Transverse colon (tissue), 4 donors: ENCODE data around the gene DTWD1. TPM values are rescaled to one million over a fixed set of nuclear protein-coding genes. Genes with fewer than 3 reads are reported as not detected.

Experiments
- DNase-seq: peaks from one replicate; pipeline ENCODE4 v3.0.0-alpha.2; 2019
- H3K27ac ChIP-seq, 4 donors: fragments of 200-600 bp; sonication (generic); 2 replicates each; pipeline ENCODE4 v1.5.1; 2016 to 2018; ENCODE audit warnings: inconsistent platforms in 4 of 4
- H3K27me3 ChIP-seq: fragments of 200-600 bp; sonication (generic); 2 replicates; pipeline ENCODE4 v1.5.1; 2017; ENCODE audit warnings: inconsistent platforms
- H3K36me3 ChIP-seq, 4 donors: fragments of 200-600 bp; sonication (generic); 2 replicates each; pipeline ENCODE4 v1.5.1; 2017 to 2019; ENCODE audit warnings: inconsistent platforms in 4 of 4
- H3K4me1 ChIP-seq, 4 donors: fragments of 200-600 bp; sonication (generic); 2 replicates each; pipeline ENCODE4 v1.5.1; 2017 to 2020; ENCODE audit warnings: inconsistent platforms in 4 of 4
- H3K4me3 ChIP-seq, 4 donors: fragments of 200-600 bp; sonication (generic); 1 replicate in 1 of 4; 2 replicates in 3 of 4; pipeline versions ENCODE4 v1.5.1 to v1.6.1; 2017 to 2019; ENCODE audit warnings: inconsistent platforms in 4 of 4
- H3K9me3 ChIP-seq, 2 donors: fragments of 200-600 bp; sonication (generic); 2 replicates each; pipeline ENCODE4 v1.5.1; 2017 to 2019; ENCODE audit warnings: inconsistent platforms in 2 of 2
- EP300 ChIP-seq: sonication (generic); formaldehyde crosslinking; IDR thresholded peaks from one replicate; pipeline ENCODE4 v1.6.1; 2017; ENCODE audit warnings: antibody characterized with exemption, low read depth
- POLR2A ChIP-seq: fragments of 450-650 bp; IDR thresholded peaks from one replicate; pipeline ENCODE4 v1.6.1; 2016; ENCODE audit warnings: antibody characterized with exemption, mild to moderate bottlenecking, moderate library complexity
- POLR2AphosphoS5 ChIP-seq, 3 donors: sonication (generic); formaldehyde crosslinking; IDR thresholded peaks; one replicate each; pipeline ENCODE4 v1.6.1; 2016; ENCODE audit warnings: antibody characterized with exemption in 3 of 3
- WGBS, 2 donors: methylation state at CpG; one replicate each; pipeline ENCODE4 v1.1.5; 2018; ENCODE audit warnings: low coverage in 1 of 2; 5-methylcytosine and 5-hydroxymethylcytosine counted together
- in situ Hi-C, 4 donors: fragments of 200-750 bp; cut with MboI; loops; one replicate each; pipeline versions ENCODE4 v1.15.0 to v1.15.1; 2017; ENCODE audit warnings: low sequenced_read_pairs in 3 of 4, low pct_ligation_motif_present in 1 of 4, low pct_unique_long_range_greater_than_20kb in 1 of 4
- intact Hi-C: fragments of 100-400 bp; cut with DNase I; formaldehyde crosslinking; loops from one replicate; pipeline ENCODE4 v1.15.1; 2023; ENCODE audit warnings: low total_unique reads
- total RNA-seq, 4 donors: library from RNA; depleted of rRNA; stranded (reverse); fragments of >200 nt; gene quantifications; one replicate each; pipeline ENCODE4 v1.1.0, GENCODE V29; 2016
- TF ChIP-seq, protein P1 (sequence below), 5 experiments: fragments of 200-600 bp in 3 of 5; fragments of 450-650 bp in 2 of 5; sonication (generic) in 3 of 5; IDR thresholded peaks; 1 replicate in 2 of 5; 2 replicates in 3 of 5; pipeline ENCODE4 v1.5.1; 2016 to 2017; ENCODE audit warnings: antibody characterized with exemption in 5 of 5, inconsistent platforms in 3 of 5, mild to moderate bottlenecking in 2 of 5, moderate library complexity in 1 of 5

The DTWD1 gene
- total RNA-seq, 4 donors from 2014 or later = 3.0 to 22.1 (median 17.1) TPM

- WGBS, 2 donors = 0 to 3% methylated on average over 6 of the region's 6 CpGs
- intact Hi-C loops = no loop called here
- no peaks in the 10 kb centered on the region for H3K27me3 ChIP-seq
- DNase-seq = peak; percentile 21
- H3K36me3 ChIP-seq = peaks cover 0 to 5% (median under 1%) of the 10 kb centered on the region in 4 donors
- in situ Hi-C loops = no loop called here
- H3K4me3 ChIP-seq = peak overlapping the region; percentile 14 to 90 (median 80)
- H3K4me1 ChIP-seq = peaks cover 0 to 30% (median 15%) of the 10 kb centered on the region in 4 donors
- TF ChIP-seq POLR2A = no peak
- TF ChIP-seq, protein P1, sequence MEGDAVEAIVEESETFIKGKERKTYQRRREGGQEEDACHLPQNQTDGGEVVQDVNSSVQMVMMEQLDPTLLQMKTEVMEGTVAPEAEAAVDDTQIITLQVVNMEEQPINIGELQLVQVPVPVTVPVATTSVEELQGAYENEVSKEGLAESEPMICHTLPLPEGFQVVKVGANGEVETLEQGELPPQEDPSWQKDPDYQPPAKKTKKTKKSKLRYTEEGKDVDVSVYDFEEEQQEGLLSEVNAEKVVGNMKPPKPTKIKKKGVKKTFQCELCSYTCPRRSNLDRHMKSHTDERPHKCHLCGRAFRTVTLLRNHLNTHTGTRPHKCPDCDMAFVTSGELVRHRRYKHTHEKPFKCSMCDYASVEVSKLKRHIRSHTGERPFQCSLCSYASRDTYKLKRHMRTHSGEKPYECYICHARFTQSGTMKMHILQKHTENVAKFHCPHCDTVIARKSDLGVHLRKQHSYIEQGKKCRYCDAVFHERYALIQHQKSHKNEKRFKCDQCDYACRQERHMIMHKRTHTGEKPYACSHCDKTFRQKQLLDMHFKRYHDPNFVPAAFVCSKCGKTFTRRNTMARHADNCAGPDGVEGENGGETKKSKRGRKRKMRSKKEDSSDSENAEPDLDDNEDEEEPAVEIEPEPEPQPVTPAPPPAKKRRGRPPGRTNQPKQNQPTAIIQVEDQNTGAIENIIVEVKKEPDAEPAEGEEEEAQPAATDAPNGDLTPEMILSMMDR (IDR thresholded peaks at IDR 0.05) = peak; percentile 24 to 49 (median 34)
- H3K27ac ChIP-seq = peak overlapping the region; percentile 93 to 96 (median 95)
- H3K9me3 ChIP-seq = peaks cover under 1 to 4% of the 10 kb centered on the region in 2 donors
Observed at GRCh38 chr15:49620199-49620598, 649 bp upstream of the DTWD1 start.

DNA sequence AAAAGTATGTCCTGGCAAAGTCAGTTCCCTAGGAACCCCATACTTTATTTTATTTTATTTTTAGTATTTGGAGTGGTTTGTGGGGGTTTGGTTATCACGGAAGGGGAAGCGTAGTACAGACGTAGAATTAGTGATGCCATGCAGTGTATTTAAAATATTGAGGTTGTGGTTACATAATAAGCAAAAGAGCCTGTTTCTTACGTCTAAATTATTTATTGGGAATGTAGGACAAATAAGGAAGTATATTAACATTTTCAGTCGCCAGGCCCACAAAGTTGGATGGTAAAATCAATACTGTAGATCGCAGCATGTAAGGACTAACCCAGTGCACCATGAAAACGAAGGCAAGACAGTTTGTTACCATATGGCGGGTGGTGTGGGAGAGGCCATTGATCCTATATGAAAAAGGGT lies 558 bp downstream of the DTWD1 start:
- WGBS, 2 donors = 9 to 13% methylated on average over 8 of the region's 8 CpGs
- Histone ChIP-seq H3K27me3 (no peaks in the 10 kb centered on the region), H3K36me3 (peaks cover 0 to 17% (median 6%) of the 10 kb centered on the region in 4 donors), H3K4me1 (peaks cover 0 to 30% (median 15%) of the 10 kb centered on the region in 4 donors), H3K9me3 (peaks cover 4 to 8% of the 10 kb centered on the region in 2 donors), H3K27ac (peak overlapping the region; percentile 93 to 96 (median 95)), H3K4me3 (peak overlapping the region; percentile 78 to 90 (median 84))
- in situ Hi-C loops = no loop called here
- no peak for DNase-seq
- TF ChIP-seq, protein P1 (IDR thresholded peaks at IDR 0.05) = no peak
- TF ChIP-seq EP300 (no peak), POLR2A (no peak), POLR2AphosphoS5 (IDR thresholded peaks at IDR 0.05) (no peak)
- intact Hi-C loops = no loop called here

DNA sequence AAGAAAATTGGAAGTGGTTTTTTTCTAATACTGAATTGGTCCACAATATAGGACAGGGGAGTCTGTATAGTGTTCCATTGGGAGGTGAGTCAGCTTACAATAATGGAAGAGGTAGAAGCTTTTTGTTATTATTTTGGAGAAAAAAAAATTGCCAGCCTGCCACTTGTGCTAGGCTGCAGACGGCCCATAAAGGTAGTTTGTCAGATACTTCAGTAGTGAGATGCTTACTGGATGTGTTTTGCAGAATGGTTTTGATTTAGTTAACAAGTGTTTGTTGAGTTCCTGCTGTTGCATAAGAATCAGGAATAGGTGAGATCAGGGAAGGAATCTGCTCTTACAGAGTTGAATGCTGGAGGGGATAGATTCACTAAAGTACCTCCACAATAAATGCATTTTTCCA lies 1.0 kb downstream of the DTWD1 start:
- no peaks in the 10 kb centered on the region for H3K27me3 ChIP-seq
- in situ Hi-C loops (no loop called here), intact Hi-C loops (no loop called here)
- peak overlapping the region; percentile 78 to 90 (median 84) for H3K4me3 ChIP-seq
- H3K9me3 ChIP-seq = peaks cover 4 to 8% of the 10 kb centered on the region in 2 donors
- WGBS, 2 donors = 30 to 57% methylated on average over 1 of the region's 1 CpG
- no peak for TF ChIP-seq POLR2AphosphoS5 (IDR thresholded peaks at IDR 0.05)
- H3K36me3 ChIP-seq = peaks cover 0 to 21% (median 6%) of the 10 kb centered on the region in 4 donors
- no peak for DNase-seq
- peaks cover 0 to 30% (median 15%) of the 10 kb centered on the region in 4 donors for H3K4me1 ChIP-seq
- H3K27ac ChIP-seq = peak overlapping the region; percentile 93 to 96 (median 95)

GRCh38 chr15:49622561-49622960 lies 1.7 kb downstream of the DTWD1 start:
- H3K27ac ChIP-seq = peak overlapping the region in 2 of 4 donors; percentile 93 to 94
- TF ChIP-seq EP300 = no peak
- no peak for TF ChIP-seq POLR2A
- TF ChIP-seq, protein P1 (IDR thresholded peaks at IDR 0.05) = no peak
- no peak for TF ChIP-seq POLR2AphosphoS5 (IDR thresholded peaks at IDR 0.05)
- H3K36me3 ChIP-seq = peaks cover 0 to 21% (median 6%) of the 10 kb centered on the region in 4 donors
- 74 to 76% methylated on average over 3 of the region's 3 CpGs for WGBS, 2 donors
- DNase-seq = no peak
- no peaks in the 10 kb centered on the region for H3K27me3 ChIP-seq
- peaks cover 4 to 8% of the 10 kb centered on the region in 2 donors for H3K9me3 ChIP-seq
- in situ Hi-C loops (no loop called here), intact Hi-C loops (no loop called here)
- peak overlapping the region in 1 of 4 donors; percentile 90 for H3K4me3 ChIP-seq
- H3K4me1 ChIP-seq = peaks cover 0 to 30% (median 15%) of the 10 kb centered on the region in 4 donors

GRCh38 chr15:49624056-49624455 lies 3.2 kb downstream of the DTWD1 start:
- in situ Hi-C loops = no loop called here
- intact Hi-C loops = no loop called here
- H3K27ac ChIP-seq = peak overlapping the region in 1 of 4 donors; percentile 3

More at GRCh38 chr15:49624056-49624455, 3.2 kb downstream of the DTWD1 start:
- Histone ChIP-seq H3K36me3 (peaks cover 0 to 23% (median 11%) of the 10 kb centered on the region in 4 donors), H3K4me3 (no peak overlapping the region), H3K9me3 (peaks cover 4 to 8% of the 10 kb centered on the region in 2 donors), H3K4me1 (peaks cover 0 to 30% (median 15%) of the 10 kb centered on the region in 4 donors), H3K27me3 (no peaks in the 10 kb centered on the region)
- TF ChIP-seq POLR2A (no peak), POLR2AphosphoS5 (IDR thresholded peaks at IDR 0.05) (no peak), EP300 (no peak)
- TF ChIP-seq, protein P1 (IDR thresholded peaks at IDR 0.05) = no peak
- no peak for DNase-seq
- 49 to 59% methylated on average over 2 of the region's 2 CpGs for WGBS, 2 donors
